ENCODE results near the gene CLCN6.

GRCh38 chr1:11805422-11806306 is at the start of gene CLCN6, which contains the start of gene MTHFR:
- TF ChIP-seq SUZ12 (IDR thresholded peaks at IDR 0.05), result no peak
- no peak for TF ChIP-seq NFRKB (IDR thresholded peaks at IDR 0.05)
- peak; percentile 37; the same call in 1 of the 2 replicates for TF ChIP-seq ELF4 (IDR thresholded peaks at IDR 0.05)
- TF ChIP-seq HDGF (IDR thresholded peaks at IDR 0.05; ENCODE audit: borderline replicate concordance), result no peak; the same call in 1 of the 2 replicates
- no peak for TF ChIP-seq SP1 (IDR thresholded peaks at IDR 0.05)
- TF ChIP-seq BHLHE40 (IDR thresholded peaks at IDR 0.05; ENCODE audit: borderline replicate concordance), result no peak
- no peak for TF ChIP-seq ZNF384 (IDR thresholded peaks at IDR 0.05)
- no peak for TF ChIP-seq FOXK2 (IDR thresholded peaks at IDR 0.05)
- TF ChIP-seq TARDBP (IDR thresholded peaks at IDR 0.05), result no peak
- TF ChIP-seq FOXA1 (IDR thresholded peaks at IDR 0.05), result no peak
- TF ChIP-seq FOXM1 (IDR thresholded peaks at IDR 0.05; ENCODE audit: borderline replicate concordance), result no peak

All from HEK293T (cell line).